ENCODE data around the gene C3orf20.

DNA sequence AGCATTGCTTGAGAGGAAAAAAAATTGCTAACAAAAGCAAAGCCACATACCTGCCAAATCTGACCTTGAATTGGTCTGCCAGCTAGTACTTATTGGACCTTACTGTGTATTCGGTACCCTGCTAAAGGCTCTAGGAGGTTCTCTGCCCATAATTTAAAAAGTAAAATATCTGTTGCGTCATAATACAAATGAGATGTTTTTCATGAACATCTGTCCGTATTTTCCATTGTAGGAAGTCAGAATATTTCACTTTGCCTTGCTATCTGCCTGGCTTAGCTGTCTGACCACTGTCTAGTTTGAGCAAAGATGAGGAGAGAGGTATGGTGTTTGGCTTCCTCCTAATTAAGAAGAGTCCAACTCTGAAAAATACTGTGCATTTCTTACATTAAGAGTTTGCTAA, 10.8 kb upstream of the C3orf20 start:
- TF ChIP-seq POLR2A (IDR thresholded peaks at IDR 0.05) = no peak
- TF ChIP-seq CTCF (IDR thresholded peaks at IDR 0.05) = no peak
